GM19351 (cell line): Measurements from ENCODE around the gene SETD9.
A peak's percentile ranks its signal among the peaks of the same experiment; 100 is the strongest.

Experiments
- ATAC-seq: cut with Tn5 transposase; IDR thresholded peaks from one replicate; pipeline ENCODE4 v1.9.1; 2021; ENCODE audit warnings: mild to moderate bottlenecking, moderate library complexity; ENCODE audit not compliant: unreplicated experiment

SETD9 gene, protein sequence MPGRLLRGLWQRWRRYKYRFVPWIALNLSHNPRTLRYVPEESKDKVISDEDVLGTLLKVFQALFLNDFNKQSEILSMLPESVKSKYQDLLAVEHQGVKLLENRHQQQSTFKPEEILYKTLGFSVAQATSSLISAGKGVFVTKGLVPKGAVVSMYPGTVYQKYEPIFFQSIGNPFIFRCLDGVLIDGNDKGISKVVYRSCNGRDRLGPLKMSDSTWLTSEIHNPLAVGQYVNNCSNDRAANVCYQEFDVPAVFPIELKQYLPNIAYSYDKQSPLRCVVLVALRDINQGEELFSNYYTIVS

DNA sequence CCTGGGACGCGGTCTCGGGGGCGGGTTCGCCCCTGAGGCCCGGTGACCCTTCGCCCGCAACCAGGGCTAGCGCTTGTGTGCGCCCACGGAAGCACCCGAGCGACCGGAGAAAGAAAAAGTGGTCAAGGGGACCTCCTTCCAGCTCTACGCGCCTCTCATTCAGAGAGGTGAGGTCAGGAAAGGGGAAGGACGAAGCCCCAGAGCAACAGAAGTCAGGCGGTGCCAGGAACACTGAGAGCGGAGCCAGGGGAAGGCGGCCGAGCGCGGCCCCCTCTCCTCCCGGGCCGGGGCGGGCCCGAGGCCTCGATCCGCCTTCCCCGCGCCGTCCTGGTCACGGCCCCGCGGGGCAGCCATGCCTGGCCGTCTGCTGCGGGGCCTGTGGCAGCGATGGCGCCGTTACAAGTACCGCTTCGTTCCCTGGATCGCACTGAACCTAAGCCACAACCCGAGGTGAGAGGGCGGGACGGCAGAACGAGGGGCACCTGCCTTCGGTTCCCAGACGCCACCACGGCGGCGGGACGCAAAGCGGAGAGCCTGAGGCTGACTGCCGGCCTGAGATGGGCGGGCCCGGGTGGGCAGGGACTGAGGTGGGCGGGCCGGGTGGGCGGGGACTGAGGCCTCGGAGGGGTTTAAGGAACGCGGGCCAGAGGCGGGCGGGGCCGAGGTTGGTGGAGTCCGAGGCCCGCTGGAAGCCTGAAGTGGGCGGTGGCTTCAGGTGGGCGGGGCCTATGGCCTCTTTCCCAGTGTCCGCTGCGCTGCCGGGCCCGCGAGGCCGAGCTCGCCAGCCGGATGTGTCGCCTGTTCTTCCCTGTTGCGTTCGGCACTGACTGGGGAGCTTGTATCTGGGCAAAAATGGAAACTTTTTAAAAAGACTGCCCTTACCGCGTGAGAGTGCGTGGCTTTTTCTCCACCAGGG, at the start of gene SETD9:
TSS of gene SETD9 (plus strand) at position 303 of the 916 bp plus-strand sequence. CDS start at position 353, 50 bp downstream.
- peak; percentile 75 for ATAC-seq

GRCh38 chr5:56861893-56862485, 47.4 kb upstream of the SETD9 start:
- no peak for ATAC-seq

GRCh38 chr5:56862909-56863308, 46.5 kb upstream of the SETD9 start:
- ATAC-seq, result no peak

DNA sequence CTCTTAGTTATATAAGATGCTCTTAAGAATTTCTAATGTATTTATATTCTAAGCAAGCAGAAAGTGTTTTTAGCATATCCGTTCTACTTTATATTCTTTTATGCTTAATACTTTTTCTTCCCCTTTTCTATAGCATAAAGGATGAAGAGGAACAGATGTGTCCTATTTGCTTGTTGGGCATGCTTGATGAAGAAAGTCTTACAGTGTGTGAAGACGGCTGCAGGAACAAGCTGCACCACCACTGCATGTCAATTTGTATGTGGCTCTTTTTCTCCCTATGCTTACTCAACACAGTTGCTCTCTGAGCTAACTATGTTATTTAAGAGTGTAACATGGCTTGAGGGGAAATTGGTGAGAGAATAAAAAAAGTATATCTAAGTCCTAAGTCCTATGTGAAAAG, 37.6 kb upstream of the SETD9 start:
- ATAC-seq, result no peak

DNA sequence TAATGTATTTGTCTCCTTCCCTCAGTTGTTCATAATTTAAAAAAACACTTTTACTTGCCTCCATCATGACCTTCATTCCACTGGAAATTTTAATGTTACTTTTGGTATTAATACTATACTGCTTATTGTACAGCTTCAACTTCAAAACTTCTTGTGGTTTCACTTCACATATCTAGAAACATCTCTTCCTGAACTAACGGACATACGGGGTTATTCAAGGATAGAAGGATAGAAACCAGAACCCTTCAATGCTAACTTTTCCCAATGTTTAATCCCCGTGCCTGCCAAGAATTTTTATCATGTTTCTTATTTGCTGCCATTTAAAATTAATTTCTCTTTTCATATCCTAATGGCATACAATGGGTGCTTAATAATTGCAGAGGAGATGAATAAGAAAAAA, 36.3 kb upstream of the SETD9 start:
- ATAC-seq, result no peak

GRCh38 chr5:56876327-56876726, 33.1 kb upstream of the SETD9 start:
- no peak for ATAC-seq

DNA sequence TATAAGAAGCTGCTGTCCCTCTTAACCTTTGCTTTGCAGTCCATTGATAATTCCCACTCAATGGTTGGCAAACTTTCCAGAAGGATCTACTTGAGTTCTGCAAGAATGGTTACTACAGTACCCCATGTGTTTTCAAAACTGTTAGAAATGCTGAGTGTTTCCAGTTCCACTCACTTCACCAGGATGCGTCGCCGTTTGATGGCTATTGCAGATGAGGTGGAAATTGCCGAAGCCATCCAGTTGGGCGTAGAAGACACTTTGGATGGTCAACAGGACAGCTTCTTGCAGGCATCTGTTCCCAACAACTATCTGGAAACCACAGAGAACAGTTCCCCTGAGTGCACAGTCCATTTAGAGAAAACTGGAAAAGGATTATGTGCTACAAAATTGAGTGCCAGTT, 27.8 kb upstream of the SETD9 start:
- no peak for ATAC-seq

DNA sequence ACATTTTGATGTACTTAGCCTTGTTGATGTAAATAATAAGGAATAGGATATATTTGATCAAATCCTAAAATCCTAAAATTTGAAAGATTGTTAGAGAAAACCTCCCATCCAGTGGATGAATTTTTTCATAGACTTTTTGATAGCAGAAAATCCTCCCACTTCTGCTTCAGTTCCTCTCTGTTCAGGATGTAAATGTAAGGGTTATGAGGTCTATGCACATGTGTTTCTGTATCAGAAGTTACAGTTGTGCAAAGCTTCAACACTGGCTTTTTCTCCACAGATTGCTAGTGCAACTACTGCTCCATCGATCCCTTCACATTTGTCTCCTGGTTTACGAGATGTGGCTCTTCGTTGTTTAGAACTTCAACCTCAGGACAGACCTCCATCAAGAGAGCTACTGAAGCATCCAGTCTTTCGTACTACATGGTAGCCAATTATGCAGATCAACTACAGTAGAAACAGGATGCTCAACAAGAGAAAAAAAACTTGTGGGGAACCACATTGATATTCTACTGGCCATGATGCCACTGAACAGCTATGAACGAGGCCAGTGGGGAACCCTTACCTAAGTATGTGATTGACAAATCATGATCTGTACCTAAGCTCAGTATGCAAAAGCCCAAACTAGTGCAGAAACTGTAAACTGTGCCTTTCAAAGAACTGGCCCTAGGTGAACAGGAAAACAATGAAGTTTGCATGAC, 16.0 kb upstream of the SETD9 start:
- ATAC-seq, result no peak

GRCh38 chr5:56896763-56897162, 12.6 kb upstream of the SETD9 start:
- ATAC-seq, result no peak

DNA sequence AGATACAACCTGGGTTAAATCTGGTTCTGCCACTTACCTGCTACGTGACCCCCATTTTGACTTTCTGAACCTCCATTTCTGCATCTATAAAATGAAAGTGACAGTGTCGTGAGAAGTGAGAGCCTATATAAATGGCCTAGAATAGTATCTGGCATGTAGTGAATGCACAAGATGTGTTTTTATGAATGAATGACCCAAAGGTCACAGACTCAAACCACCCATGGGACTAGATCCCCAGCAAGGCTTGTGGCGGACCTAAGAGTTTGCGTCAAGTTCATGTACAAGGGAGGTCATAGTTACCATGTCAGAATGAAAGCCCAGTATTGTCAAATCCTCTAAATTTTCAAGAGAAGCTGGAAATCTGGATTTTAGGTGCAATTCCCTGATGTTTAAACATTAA, 11.2 kb upstream of the SETD9 start:
- no peak for ATAC-seq

- ATAC-seq, result no peak
These were observed 9.0 kb upstream of the SETD9 start for GRCh38 chr5:56900395-56900794.

DNA sequence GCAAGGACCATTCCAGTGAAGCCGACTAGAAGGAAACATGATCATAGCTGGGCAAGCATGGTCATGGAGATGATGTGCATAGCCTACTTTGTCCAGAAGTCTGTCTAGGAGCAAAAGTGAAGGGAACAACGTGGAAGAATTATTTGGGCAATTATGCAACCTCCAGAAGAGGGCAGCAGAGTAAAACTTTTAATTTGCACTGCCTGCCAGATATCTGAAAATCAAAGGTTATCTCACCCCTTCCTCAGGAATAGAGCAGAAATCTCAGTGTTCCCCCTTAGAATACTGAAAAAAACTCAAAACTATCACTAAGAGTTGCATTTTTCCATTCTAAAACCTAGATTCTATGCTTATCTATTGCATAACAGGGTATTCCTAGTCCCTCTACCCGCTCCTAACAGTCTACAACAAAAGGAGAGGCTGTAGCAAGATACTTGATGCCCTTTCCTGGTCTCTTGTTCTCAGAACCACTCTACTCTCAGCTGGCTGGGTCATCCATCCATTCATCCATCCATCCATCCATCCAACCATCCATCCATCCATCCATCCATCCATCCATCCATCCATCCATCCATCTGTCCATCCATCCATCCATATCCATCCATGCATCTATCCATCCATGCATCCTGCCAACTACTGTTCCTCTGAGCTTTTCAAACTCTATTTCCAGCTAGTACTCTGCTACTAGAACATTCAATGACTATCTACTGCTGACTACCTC, 8.4 kb upstream of the SETD9 start:
- no peak for ATAC-seq

GRCh38 chr5:56908942-56909293, 478 bp upstream of the SETD9 start:
- ATAC-seq, result peak; percentile 49

GRCh38 chr5:56910210-56910965, 992 bp downstream of the SETD9 start:
- ATAC-seq, result peak; percentile 10

GRCh38 chr5:56913766-56914165, 4.4 kb downstream of the SETD9 start:
- ATAC-seq, result no peak

DNA sequence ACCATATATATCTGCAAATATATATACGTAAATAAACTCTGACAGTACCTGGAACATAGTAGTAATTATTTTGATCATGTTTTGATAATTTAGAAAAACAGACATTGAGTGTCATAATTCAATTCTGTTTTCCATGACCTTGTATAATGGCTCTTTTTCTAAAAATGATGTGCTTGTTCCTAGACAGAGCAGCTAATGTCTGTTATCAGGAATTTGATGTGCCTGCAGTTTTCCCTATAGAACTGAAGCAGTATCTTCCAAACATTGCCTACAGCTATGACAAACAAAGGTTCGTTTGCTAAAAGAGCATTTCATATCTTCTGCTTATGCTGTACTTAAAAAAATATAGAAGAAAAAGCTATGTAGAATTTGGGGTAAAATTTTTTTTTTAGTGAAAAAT, 5.3 kb downstream of the SETD9 start:
- no peak for ATAC-seq

GRCh38 chr5:56917534-56917933, 8.1 kb downstream of the SETD9 start:
- no peak for ATAC-seq

DNA sequence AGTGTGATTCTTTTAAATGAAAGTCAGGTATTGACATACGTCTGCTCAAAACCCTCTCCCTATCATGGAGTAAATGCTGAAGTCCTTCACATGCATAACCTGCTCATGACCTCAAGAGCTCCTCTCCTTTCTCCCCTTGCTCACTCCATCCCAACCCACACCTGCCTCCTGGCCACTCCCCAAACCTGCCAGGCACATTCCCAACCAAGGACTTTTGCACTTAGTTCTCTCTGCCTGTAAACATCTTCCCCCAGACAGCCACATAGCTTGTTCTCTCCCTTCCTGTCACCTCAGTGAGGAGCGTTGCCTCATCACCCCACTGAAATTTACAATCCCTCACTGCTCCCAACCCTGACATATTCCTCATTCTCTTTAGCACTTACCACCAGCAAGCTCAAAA, 8.7 kb downstream of the SETD9 start:
- ATAC-seq, result no peak

GRCh38 chr5:56919942-56920662, 10.7 kb downstream of the SETD9 start:
- ATAC-seq, result no peak
